Vagina (tissue), 2 donors: ENCODE results near the gene SIGLEC12. TPM values are rescaled to one million over a fixed set of nuclear protein-coding genes. Genes with fewer than 3 reads are reported as not detected.

Experiments used
- DNase-seq, 2 donors: peaks; one replicate each; pipeline ENCODE4 v3.0.0-alpha.2; 2017; ENCODE audit errors: extremely low spot score in 2 of 2
- H3K27ac ChIP-seq: fragments of 200-600 bp; sonication (generic); one replicate; pipeline ENCODE4 v1.5.1; 2019
- H3K27me3 ChIP-seq: fragments of 200-600 bp; sonication (generic); one replicate; pipeline ENCODE4 v1.5.1; 2019
- H3K36me3 ChIP-seq, 2 donors: fragments of 200-600 bp; sonication (generic); one replicate each; pipeline ENCODE4 v1.5.1; 2017 to 2019
- H3K4me1 ChIP-seq: fragments of 200-600 bp; sonication (generic); one replicate; pipeline ENCODE4 v1.5.1; 2019
- H3K4me3 ChIP-seq, 2 donors: fragments of 200-600 bp; sonication (generic); 1 replicate in 1 of 2; 2 replicates in 1 of 2; pipeline ENCODE4 v1.5.1; 2016 to 2019
- H3K9me3 ChIP-seq: fragments of 200-600 bp; sonication (generic); one replicate; pipeline ENCODE4 v1.5.1; 2019
- CTCF ChIP-seq, 3 experiments: fragments of 450-650 bp in 2 of 3; fragments of 200-600 bp in 1 of 3; sonication (generic) in 1 of 3; IDR thresholded peaks; one replicate each; pipeline ENCODE4 v1.5.1; 2017 to 2019; ENCODE audit warnings: antibody characterized with exemption in 3 of 3, mild to moderate bottlenecking in 2 of 3, moderate library complexity in 2 of 3
- POLR2A ChIP-seq, 2 donors: fragments of 450-650 bp; IDR thresholded peaks; one replicate each; pipeline ENCODE4 v1.6.1; 2017; ENCODE audit warnings: antibody characterized with exemption in 2 of 2, mild to moderate bottlenecking in 2 of 2, moderate library complexity in 2 of 2
- POLR2AphosphoS5 ChIP-seq, 2 donors: sonication (generic); formaldehyde crosslinking; IDR thresholded peaks; one replicate each; pipeline ENCODE4 v1.9.0; 2017; ENCODE audit warnings: antibody characterized with exemption in 2 of 2, mild to moderate bottlenecking in 2 of 2, low read depth in 1 of 2; ENCODE audit not compliant: insufficient read depth in 1 of 2
- intact Hi-C: fragments of 100-400 bp; cut with DNase I; formaldehyde crosslinking; loops from one replicate; pipeline ENCODE4 v1.15.1; 2023
- total RNA-seq: library from RNA; depleted of rRNA; stranded (reverse); fragments of >200 nt; gene quantifications from one replicate; pipeline ENCODE4 v1.2.3, GENCODE V29; 2016

Gene SIGLEC12
- total RNA-seq, result not detected

GRCh38 chr19:51501594-51502263 lies at the start of gene SIGLEC12:
Gene SIGLEC12 (minus strand): TSS chr19:51501800. CDS start chr19:51501733, 67 bp downstream.
- intact Hi-C loops, result no loop called here

GRCh38 chr19:51550848-51551672 lies 49.5 kb upstream of the SIGLEC12 start:
- DNase-seq, result no peak
- Histone ChIP-seq H3K4me3 (no peak overlapping the region), H3K36me3 (no peaks in the 10 kb centered on the region), H3K27ac (no peak overlapping the region), H3K4me1 (no peaks in the 10 kb centered on the region), H3K9me3 (no peaks in the 10 kb centered on the region), H3K27me3 (no peaks in the 10 kb centered on the region)
- intact Hi-C loops, result no loop called here
- TF ChIP-seq POLR2A (IDR thresholded peaks at IDR 0.05), result no peak
- TF ChIP-seq CTCF (IDR thresholded peaks at IDR 0.05), result no peak
- TF ChIP-seq POLR2AphosphoS5 (IDR thresholded peaks at IDR 0.05; ENCODE audit: insufficient read depth in 1 of 2, low read depth in 1 of 2), result no peak

More at GRCh38 chr19:51501594-51502263, at the start of gene SIGLEC12:
- DNase-seq, result no peak
- Histone ChIP-seq H3K9me3 (no peaks in the 10 kb centered on the region), H3K27me3 (no peaks in the 10 kb centered on the region), H3K4me1 (no peaks in the 10 kb centered on the region), H3K4me3 (no peak within 1 kb of the TSS), H3K36me3 (no peaks in the 10 kb centered on the region), H3K27ac (no peak within 1 kb of the TSS)
- TF ChIP-seq CTCF (IDR thresholded peaks at IDR 0.05), result no peak
- TF ChIP-seq POLR2AphosphoS5 (IDR thresholded peaks at IDR 0.05; ENCODE audit: insufficient read depth in 1 of 2, low read depth in 1 of 2), result no peak
- no peak for TF ChIP-seq POLR2A (IDR thresholded peaks at IDR 0.05)

- H3K27me3 ChIP-seq, result no peaks in the 10 kb centered on the region
- H3K4me3 ChIP-seq, result no peak overlapping the region
- no peaks in the 10 kb centered on the region for H3K36me3 ChIP-seq
- H3K27ac ChIP-seq, result no peak overlapping the region
- H3K4me1 ChIP-seq, result no peaks in the 10 kb centered on the region
- no peak for DNase-seq
- no peaks in the 10 kb centered on the region for H3K9me3 ChIP-seq
- intact Hi-C loops, result no loop called here
- no peak for TF ChIP-seq POLR2A (IDR thresholded peaks at IDR 0.05)
- no peak for TF ChIP-seq POLR2AphosphoS5 (IDR thresholded peaks at IDR 0.05; ENCODE audit: insufficient read depth in 1 of 2, low read depth in 1 of 2)
Measured at GRCh38 chr19:51549533-51550324, 48.1 kb upstream of the SIGLEC12 start.

- no peak for DNase-seq
Measured at GRCh38 chr19:51548891-51549305, 47.3 kb upstream of the SIGLEC12 start.

GRCh38 chr19:51548213-51548651 lies 46.6 kb upstream of the SIGLEC12 start:
- Histone ChIP-seq H3K4me1 (no peaks in the 10 kb centered on the region), H3K4me3 (no peak overlapping the region), H3K27ac (no peak overlapping the region), H3K9me3 (no peaks in the 10 kb centered on the region), H3K36me3 (no peaks in the 10 kb centered on the region), H3K27me3 (no peaks in the 10 kb centered on the region)
- intact Hi-C loops, result no loop called here
- no peak for DNase-seq
- TF ChIP-seq POLR2A (IDR thresholded peaks at IDR 0.05), result no peak
- TF ChIP-seq POLR2AphosphoS5 (IDR thresholded peaks at IDR 0.05; ENCODE audit: insufficient read depth in 1 of 2, low read depth in 1 of 2), result no peak
- no peak for TF ChIP-seq CTCF (IDR thresholded peaks at IDR 0.05)

More at GRCh38 chr19:51548891-51549305, 47.3 kb upstream of the SIGLEC12 start:
- Histone ChIP-seq H3K4me3 (no peak overlapping the region), H3K9me3 (no peaks in the 10 kb centered on the region), H3K4me1 (no peaks in the 10 kb centered on the region), H3K36me3 (no peaks in the 10 kb centered on the region), H3K27ac (no peak overlapping the region), H3K27me3 (no peaks in the 10 kb centered on the region)
- no peak for TF ChIP-seq POLR2A (IDR thresholded peaks at IDR 0.05)
- intact Hi-C loops, result no loop called here
